Stimulated activated CD8-positive, alpha-beta memory T cell treated with anti-CD3 and anti-CD28 coated beads, Interleukin-4, amount 100 ng/mL, for 48 hours (primary cell): ENCODE results near the gene SESN3.
"Not testable (repeated sequence)": the region's sequence is repeated elsewhere in the genome, so short reads cannot be mapped to it uniquely, and the experiment has no call there.

Source experiments
- DNase-seq: peaks from one replicate; pipeline ENCODE4 v3.0.0-alpha.2; 2020

Gene SESN3, protein sequence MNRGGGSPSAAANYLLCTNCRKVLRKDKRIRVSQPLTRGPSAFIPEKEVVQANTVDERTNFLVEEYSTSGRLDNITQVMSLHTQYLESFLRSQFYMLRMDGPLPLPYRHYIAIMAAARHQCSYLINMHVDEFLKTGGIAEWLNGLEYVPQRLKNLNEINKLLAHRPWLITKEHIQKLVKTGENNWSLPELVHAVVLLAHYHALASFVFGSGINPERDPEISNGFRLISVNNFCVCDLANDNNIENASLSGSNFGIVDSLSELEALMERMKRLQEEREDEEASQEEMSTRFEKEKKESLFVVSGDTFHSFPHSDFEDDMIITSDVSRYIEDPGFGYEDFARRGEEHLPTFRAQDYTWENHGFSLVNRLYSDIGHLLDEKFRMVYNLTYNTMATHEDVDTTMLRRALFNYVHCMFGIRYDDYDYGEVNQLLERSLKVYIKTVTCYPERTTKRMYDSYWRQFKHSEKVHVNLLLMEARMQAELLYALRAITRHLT

DNA sequence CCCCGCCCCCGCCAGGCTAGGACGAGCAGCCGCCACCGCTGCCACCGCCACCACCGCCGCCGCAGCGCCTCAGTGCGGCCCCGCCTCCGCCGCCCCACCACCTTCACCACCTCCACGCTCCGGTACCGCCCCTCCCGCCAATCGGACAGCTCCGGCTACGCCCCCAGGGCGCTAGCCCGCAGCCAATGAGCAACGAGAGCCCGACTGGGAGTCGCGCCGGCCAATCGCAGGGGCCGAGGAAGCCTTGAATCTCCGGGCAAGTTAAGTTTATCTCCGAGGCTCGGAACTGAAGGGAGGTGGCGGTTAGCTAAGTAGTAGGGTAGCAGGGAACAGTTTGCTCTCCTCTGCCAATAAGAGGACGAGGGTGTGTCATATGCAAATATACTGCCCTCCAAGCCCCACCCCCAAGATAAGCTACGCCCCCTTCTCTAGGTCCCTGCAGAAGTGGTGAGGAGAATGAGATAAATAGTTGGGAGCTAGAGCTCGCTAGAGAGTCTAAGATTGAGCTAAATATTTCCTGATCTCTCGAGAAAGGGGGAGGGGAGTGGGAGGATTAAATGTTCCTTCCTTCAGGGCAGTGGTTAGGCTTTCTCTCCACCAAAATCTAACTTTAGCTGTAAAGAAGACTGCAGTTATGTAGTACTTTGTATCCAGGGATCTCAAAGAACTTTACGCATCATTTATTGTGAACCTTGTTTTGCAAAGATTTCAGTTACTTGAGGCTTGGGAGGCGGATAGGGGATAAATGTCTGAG lies at the start of gene SESN3:
Gene SESN3, minus strand, starts transcription at position 76 of the 754 bp plus-strand sequence. CDS start 342 bp downstream, outside the sequence.
- DNase-seq, result peak; percentile 98

DNA sequence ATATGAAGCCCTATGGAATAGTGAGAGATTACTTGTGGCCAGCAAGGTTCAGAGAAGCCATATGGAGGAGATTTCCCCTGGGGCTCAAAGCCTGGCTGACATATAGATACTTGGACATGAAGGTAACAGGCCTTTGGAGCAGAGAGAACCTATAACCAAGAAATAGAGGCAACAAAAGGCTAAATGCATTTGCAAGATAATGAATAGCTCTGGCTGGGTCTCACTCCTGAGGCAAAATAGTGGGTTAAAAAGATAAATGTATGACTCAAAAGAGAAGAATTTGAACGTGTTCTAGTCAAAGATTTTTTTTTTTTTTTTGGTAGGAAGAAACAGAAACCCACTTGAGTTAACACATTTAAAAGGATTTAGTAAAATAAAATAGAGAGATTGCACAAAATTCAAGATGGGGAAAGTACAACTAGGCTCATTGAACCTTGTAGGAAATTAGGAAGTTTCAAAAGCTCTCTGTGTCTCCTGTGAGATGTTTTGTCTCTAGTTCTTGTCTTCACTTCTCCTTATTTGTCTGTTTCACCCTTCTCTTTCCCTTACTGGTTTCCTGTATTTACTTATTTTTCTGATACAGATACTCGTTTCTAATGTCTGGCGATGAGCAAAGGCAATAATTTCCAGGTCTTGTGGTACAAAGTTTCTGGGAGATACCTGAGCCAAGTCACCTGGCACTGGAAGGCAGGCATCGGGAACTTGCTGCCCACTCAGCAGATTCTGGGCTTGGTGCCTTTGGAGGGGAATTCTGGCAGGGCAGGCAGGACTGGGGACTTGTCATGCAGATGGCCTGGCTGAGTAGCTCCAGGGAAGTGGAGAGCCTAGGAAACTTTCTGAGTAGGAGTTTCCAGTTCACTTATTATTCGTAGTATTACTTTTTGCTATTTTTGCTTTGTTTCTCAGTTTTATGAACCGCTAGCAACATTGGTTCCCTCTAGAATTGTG lies 49.2 kb upstream of the SESN3 start:
- DNase-seq, result no peak

DNA sequence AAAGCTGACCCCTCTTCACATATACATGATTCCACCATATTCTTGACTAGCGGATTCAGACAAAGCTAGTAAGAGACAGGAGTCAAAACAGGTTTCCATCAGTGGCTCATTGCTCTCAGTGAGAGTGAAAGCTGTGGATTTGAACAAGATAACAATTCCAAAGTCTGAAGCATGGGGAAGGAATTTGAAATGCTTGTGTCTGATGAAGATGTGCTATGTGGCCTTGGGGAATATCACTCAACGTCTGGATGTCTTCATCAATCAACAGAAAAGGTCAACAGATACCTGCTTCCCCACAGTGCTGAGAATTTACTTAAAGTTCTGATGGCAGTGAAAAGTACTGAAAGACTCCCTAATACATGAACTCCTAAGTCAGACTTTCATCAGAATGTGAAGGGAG lies 46.9 kb upstream of the SESN3 start:
- no peak for DNase-seq

GRCh38 chr11:95276139-95276538 lies 45.1 kb upstream of the SESN3 start:
- DNase-seq, result no peak

DNA sequence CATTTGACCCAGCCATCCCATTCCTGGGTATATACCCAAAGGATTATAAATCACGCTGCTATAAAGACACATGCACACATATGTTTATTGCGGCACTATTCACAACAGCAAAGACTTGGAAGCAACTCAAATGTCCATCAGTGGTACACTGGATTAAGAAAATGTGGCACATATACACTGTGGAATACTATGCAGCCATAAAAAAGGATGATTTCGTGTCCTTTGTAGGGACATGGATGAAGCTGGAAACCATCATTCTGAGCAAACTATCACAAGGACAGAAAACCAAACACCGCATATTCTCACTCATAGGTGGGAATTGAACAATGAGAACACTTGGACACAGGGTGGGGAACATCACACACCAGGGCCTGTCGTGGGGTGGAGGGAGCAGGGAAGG lies 42.6 kb upstream of the SESN3 start:
- not testable (repeated sequence) for DNase-seq

- DNase-seq, result no peak
These were observed 38.2 kb upstream of the SESN3 start for GRCh38 chr11:95269036-95269819.

DNA sequence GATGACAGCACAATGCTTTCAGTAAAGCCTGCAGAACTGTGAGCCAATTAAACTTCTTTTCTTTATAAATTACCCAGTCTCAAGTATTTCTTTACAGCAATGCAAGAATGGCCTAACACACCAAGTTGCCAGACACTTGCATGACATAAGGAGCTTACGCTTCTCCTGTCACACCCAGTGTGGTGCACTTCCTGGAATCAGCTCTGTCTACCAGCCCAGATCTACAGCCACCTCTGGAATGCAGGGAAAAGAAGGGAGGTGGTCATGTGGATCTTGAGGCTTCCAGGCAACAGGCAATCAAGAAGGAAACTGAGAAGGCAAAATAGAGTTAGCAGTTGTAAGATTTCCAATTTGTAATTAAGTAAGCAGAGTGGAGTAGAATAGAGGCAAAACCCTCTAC lies 37.4 kb upstream of the SESN3 start:
- no peak for DNase-seq

DNA sequence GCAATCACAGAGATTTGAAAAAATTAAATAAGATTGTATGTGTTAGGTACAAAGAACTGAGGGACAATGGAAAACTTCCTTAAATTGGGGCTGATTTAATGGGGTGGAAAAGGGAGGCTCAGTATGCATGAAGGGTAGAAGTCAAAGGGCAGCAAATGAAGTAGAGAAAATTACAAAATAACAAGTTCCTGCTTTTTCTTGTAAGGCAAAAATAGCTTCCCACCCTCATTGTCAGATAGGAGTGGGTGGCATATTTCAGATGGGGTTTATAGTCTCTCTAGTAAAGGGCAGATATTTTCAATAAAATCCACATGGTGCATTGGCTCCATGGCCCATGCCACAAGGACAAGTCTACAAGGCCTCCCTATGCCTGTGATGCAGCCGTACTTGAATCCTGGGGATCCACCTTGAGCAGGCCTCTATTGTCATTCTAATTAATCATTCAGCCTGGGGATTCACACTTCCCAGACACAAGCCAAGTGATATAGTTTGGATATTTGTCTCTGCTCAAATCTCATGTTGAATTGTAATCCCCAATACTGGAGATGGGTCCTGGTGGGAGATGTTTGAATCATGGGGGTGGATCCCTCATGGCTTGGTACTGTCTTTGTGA lies 36.7 kb upstream of the SESN3 start:
- no peak for DNase-seq

GRCh38 chr11:95266751-95267374 lies 35.9 kb upstream of the SESN3 start:
- DNase-seq, result no peak

DNA sequence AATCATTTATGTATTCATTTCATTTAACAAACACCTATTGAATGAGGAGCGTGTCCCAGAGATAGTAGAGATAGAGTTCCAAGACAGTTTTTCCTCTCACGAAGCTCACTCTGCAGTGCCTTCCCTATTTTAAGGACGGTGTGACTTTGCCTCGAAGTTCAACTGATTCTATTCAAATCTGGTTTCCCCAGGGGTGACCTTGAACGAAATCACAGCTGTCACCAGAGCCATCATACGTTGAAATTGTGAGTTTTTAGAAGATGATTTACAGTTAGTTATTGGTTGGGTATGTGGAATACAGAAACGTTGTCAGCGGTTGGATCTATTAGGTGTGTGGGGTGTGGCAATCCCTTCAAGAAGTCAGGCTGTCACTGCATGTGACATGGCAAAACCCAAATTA lies 33.9 kb upstream of the SESN3 start:
- no peak for DNase-seq

GRCh38 chr11:95262994-95263765 lies 32.2 kb upstream of the SESN3 start:
- DNase-seq, result no peak

GRCh38 chr11:95257456-95257971 lies 26.5 kb upstream of the SESN3 start:
- DNase-seq, result no peak

- no peak for DNase-seq
These were observed 25.3 kb upstream of the SESN3 start for GRCh38 chr11:95256321-95256779.

DNA sequence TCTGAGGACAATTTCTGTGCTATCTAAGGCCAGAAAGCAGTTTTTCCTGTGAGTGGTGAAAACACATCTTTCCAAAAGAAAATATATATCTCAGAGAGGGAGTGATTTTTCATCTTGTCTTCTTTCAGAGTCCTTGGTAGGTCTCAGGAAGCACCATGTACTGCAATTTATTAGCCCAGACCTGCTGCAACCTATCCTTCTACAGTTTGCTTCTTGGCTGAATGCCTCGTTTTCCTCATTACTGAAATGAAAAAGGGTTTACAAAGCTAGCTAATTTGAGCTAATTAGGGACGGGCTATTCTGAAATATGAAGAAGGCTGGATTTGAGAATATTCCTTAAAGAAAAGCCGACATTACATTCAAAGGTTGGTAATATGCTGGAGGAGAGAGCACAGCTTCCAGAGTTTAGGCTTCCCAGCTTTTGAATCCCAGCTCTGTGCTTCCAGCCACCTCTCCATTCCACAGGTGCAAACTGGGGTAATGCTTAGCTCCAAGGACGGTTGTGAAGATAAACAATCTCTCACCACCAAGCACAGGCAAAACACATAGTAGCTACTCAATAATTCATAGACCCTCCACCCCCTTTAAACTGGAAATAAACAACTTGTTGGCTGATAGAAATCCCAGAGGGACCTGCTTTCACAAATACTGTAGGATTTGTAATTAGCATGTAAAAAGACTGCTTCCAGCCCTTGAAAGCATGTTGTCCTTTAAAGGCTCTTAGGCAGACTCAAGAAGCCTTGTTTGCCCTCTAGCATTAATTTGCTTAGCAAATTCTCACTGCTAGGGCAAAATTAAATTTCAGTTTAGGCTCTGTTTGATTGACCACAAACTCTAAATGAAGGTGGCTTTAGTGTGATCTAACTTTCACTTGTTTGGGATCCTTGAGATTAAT lies 24.5 kb upstream of the SESN3 start:
- no peak for DNase-seq

DNA sequence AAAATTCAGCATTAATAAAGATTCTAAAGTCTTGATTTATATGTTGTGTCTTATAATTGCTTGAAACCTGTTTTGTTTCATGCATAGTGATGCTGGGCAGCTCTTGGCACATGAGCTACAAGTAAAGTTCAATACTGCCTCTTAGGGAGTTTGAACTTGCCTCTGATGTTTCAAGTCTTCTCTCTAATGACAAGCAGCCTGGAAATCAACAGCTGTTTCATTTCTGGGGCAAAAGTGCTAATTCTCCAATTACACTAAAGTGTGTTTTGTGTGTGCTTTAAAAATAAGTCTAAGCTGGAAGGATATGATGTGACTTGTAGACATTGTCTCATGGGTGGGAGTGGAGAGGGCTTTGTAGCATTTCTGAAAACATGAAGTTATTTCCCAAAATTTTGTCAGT lies 23.7 kb upstream of the SESN3 start:
- DNase-seq, result no peak

- DNase-seq, result peak; percentile 80
These were observed 23.2 kb upstream of the SESN3 start for GRCh38 chr11:95254131-95254704.

GRCh38 chr11:95253141-95253540 lies 22.1 kb upstream of the SESN3 start:
- no peak for DNase-seq

DNA sequence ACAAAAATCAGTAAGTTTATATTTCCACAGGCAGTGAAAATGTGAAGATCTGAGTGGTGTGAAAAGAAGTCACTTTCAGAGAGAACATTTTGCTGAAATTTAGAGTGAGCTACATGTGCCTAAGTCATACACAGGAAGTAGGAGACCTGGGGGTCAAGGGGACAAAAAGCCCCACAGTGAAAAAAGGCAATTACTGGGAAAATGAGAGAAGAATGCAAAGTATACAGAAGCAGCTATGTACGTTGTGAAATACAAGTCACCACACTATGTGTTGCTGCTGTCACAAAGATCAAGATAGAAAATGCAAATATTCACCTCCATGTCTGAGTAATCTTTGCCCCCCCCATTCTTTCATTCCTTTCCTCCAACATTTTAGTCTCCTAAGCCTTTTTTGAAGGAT lies 21.6 kb upstream of the SESN3 start:
- DNase-seq, result no peak
